ENCODE measurements around the gene ARHGAP30.
"Not testable (repeated sequence)": the region's sequence is repeated elsewhere in the genome, so short reads cannot be mapped to it uniquely, and the experiment has no call there.

Gene ARHGAP30, protein sequence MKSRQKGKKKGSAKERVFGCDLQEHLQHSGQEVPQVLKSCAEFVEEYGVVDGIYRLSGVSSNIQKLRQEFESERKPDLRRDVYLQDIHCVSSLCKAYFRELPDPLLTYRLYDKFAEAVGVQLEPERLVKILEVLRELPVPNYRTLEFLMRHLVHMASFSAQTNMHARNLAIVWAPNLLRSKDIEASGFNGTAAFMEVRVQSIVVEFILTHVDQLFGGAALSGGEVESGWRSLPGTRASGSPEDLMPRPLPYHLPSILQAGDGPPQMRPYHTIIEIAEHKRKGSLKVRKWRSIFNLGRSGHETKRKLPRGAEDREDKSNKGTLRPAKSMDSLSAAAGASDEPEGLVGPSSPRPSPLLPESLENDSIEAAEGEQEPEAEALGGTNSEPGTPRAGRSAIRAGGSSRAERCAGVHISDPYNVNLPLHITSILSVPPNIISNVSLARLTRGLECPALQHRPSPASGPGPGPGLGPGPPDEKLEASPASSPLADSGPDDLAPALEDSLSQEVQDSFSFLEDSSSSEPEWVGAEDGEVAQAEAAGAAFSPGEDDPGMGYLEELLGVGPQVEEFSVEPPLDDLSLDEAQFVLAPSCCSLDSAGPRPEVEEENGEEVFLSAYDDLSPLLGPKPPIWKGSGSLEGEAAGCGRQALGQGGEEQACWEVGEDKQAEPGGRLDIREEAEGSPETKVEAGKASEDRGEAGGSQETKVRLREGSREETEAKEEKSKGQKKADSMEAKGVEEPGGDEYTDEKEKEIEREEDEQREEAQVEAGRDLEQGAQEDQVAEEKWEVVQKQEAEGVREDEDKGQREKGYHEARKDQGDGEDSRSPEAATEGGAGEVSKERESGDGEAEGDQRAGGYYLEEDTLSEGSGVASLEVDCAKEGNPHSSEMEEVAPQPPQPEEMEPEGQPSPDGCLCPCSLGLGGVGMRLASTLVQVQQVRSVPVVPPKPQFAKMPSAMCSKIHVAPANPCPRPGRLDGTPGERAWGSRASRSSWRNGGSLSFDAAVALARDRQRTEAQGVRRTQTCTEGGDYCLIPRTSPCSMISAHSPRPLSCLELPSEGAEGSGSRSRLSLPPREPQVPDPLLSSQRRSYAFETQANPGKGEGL

DNA sequence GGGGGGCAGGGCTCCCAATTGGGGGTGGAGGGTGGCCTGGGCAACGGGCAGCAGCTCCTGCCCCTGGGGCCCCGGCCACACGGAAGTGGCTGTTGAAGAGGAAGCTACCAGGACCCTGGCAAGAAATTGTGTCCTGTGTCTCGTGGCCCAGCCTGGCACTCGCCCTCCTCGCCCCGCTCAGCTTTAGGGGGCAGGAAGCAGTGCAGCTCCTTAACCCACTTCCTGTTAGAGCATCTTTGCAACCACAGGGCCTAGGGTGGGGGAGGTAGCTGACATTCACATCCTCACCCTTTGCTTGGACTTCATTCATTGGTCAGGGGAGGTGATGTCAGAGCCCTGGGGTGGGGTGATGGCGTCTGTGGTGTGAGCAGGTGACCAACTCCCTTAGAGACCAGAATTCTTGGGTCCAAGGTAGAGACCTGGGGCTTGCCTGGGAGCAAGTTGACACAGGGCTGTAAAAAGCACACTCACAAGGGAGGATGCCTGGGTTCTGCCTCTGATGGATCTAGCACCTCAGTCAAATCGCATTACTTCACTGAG, at the start of gene ARHGAP30:
Gene ARHGAP30, minus strand, starts transcription at position 161 of the 540 bp plus-strand sequence. CDS start 267 bp downstream, outside the sequence.
- no peak within 1 kb of the TSS for H3K9ac ChIP-seq (ENCODE audit: low read depth, low read length)
- H3K27ac ChIP-seq (ENCODE audit: low read depth, low read length), result no peak within 1 kb of the TSS
- no peaks in the 10 kb centered on the region for H3K27me3 ChIP-seq (ENCODE audit: control insufficient read depth, insufficient read depth, low read length)
- H3K9me3 ChIP-seq (ENCODE audit: control insufficient read depth, insufficient read depth, low read length), result no peaks in the 10 kb centered on the region
- no peak within 1 kb of the TSS for H3K4me3 ChIP-seq (ENCODE audit: low read depth, low read length)
- H3K4me1 ChIP-seq (ENCODE audit: control insufficient read depth, insufficient read depth, low read length), result no peaks in the 10 kb centered on the region
- H3K36me3 ChIP-seq (ENCODE audit: control insufficient read depth, insufficient read depth, low read length), result no peaks in the 10 kb centered on the region

- Histone ChIP-seq H3K4me1 (ENCODE audit: control insufficient read depth, insufficient read depth, low read length) (peaks cover 13% of the 10 kb centered on the region), H3K27ac (ENCODE audit: low read depth, low read length) (peak within 1 kb of the TSS; percentile 99), H3K4me3 (ENCODE audit: low read depth, low read length) (peak within 1 kb of the TSS; percentile 98), H3K9ac (ENCODE audit: low read depth, low read length) (peak within 1 kb of the TSS; percentile 84), H3K27me3 (ENCODE audit: control insufficient read depth, insufficient read depth, low read length) (no peaks in the 10 kb centered on the region), H3K36me3 (ENCODE audit: control insufficient read depth, insufficient read depth, low read length) (peaks cover 36% of the 10 kb centered on the region), H3K9me3 (ENCODE audit: control insufficient read depth, insufficient read depth, low read length) (no peaks in the 10 kb centered on the region)
Observed at GRCh38 chr1:161117759-161118581, 48.3 kb upstream of the ARHGAP30 start, which contains the start of the genes NIT1 and PFDN2. TSS of gene NIT1 (plus strand) at chr1:161118105. CDS start at chr1:161118177, 72 bp downstream. TSS of gene PFDN2 (minus strand) at chr1:161118037. CDS start at chr1:161118026, 11 bp downstream.

DNA sequence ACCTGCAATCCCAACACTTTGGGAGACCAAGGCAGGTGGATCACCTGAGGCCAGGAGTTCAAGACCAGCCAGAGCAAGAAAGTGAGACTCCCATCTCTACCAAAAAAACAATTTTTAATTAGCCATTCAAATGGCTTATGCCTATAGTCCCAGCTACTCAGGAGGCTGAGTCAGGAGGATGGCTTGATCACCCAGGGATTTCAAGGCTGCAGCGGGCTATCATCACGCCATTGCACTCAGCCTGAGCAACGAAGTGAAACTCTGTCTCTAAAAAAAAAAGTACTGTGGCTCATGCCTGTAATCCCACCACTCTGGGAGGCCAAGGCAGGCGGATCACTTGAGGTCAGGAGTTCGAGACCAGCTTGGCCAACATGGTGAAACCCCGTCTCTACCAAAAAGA, 46.3 kb upstream of the ARHGAP30 start:
- not testable (repeated sequence) for H3K27me3 ChIP-seq (ENCODE audit: control insufficient read depth, insufficient read depth, low read length); H3K27ac ChIP-seq (ENCODE audit: low read depth, low read length); H3K9me3 ChIP-seq (ENCODE audit: control insufficient read depth, insufficient read depth, low read length); H3K9ac ChIP-seq (ENCODE audit: low read depth, low read length); H3K4me3 ChIP-seq (ENCODE audit: low read depth, low read length)
- Histone ChIP-seq H3K36me3 (ENCODE audit: control insufficient read depth, insufficient read depth, low read length) (peaks cover 16% of the 10 kb centered on the region), H3K4me1 (ENCODE audit: control insufficient read depth, insufficient read depth, low read length) (peaks cover 13% of the 10 kb centered on the region)

GRCh38 chr1:161115132-161115711, 45.5 kb upstream of the ARHGAP30 start:
- Histone ChIP-seq H3K4me1 (ENCODE audit: control insufficient read depth, insufficient read depth, low read length) (peaks cover 13% of the 10 kb centered on the region), H3K9ac (ENCODE audit: low read depth, low read length) (no peak overlapping the region), H3K27ac (ENCODE audit: low read depth, low read length) (no peak overlapping the region), H3K27me3 (ENCODE audit: control insufficient read depth, insufficient read depth, low read length) (no peaks in the 10 kb centered on the region), H3K36me3 (ENCODE audit: control insufficient read depth, insufficient read depth, low read length) (peaks cover 9% of the 10 kb centered on the region), H3K4me3 (ENCODE audit: low read depth, low read length) (no peak overlapping the region), H3K9me3 (ENCODE audit: control insufficient read depth, insufficient read depth, low read length) (no peaks in the 10 kb centered on the region)

- no peak overlapping the region for H3K9ac ChIP-seq (ENCODE audit: low read depth, low read length)
- peaks cover 11% of the 10 kb centered on the region for H3K4me1 ChIP-seq (ENCODE audit: control insufficient read depth, insufficient read depth, low read length)
- no peak overlapping the region for H3K4me3 ChIP-seq (ENCODE audit: low read depth, low read length)
- H3K27me3 ChIP-seq (ENCODE audit: control insufficient read depth, insufficient read depth, low read length), result no peaks in the 10 kb centered on the region
- H3K9me3 ChIP-seq (ENCODE audit: control insufficient read depth, insufficient read depth, low read length), result no peaks in the 10 kb centered on the region
- no peak overlapping the region for H3K27ac ChIP-seq (ENCODE audit: low read depth, low read length)
- peaks cover 4% of the 10 kb centered on the region for H3K36me3 ChIP-seq (ENCODE audit: control insufficient read depth, insufficient read depth, low read length)
Observed at GRCh38 chr1:161114556-161114955, 44.9 kb upstream of the ARHGAP30 start.

- H3K9ac ChIP-seq (ENCODE audit: low read depth, low read length), result no peak overlapping the region
- H3K27ac ChIP-seq (ENCODE audit: low read depth, low read length), result no peak overlapping the region
- peaks cover 4% of the 10 kb centered on the region for H3K4me1 ChIP-seq (ENCODE audit: control insufficient read depth, insufficient read depth, low read length)
- H3K9me3 ChIP-seq (ENCODE audit: control insufficient read depth, insufficient read depth, low read length), result no peaks in the 10 kb centered on the region
- no peaks in the 10 kb centered on the region for H3K27me3 ChIP-seq (ENCODE audit: control insufficient read depth, insufficient read depth, low read length)
- H3K36me3 ChIP-seq (ENCODE audit: control insufficient read depth, insufficient read depth, low read length), result peaks cover 7% of the 10 kb centered on the region
- H3K4me3 ChIP-seq (ENCODE audit: low read depth, low read length), result no peak overlapping the region
Observed at GRCh38 chr1:161113915-161114314, 44.2 kb upstream of the ARHGAP30 start.

GRCh38 chr1:161111527-161111926, 41.8 kb upstream of the ARHGAP30 start:
- H3K9me3 ChIP-seq (ENCODE audit: control insufficient read depth, insufficient read depth, low read length), result no peaks in the 10 kb centered on the region

DNA sequence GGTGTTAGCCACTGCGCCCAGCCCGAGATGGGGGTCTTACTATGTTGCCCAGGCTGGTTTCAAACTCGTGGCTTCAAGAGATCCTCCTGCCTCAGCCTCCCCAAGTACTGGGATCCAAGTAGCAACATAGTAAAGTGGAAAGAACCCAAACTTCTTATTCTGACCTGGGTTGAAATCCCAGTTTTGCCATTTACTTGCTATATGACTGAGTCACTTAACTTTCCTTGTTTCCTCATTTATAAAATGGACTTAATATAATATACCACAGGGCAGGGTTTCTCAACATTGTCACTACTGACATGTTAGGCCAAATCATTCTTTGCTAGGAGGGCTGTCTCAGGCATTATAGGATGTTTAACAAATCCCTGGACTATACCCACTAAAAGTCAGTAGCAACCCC, 41.4 kb upstream of the ARHGAP30 start:
- Histone ChIP-seq H3K4me1 (ENCODE audit: control insufficient read depth, insufficient read depth, low read length) (no peaks in the 10 kb centered on the region), H3K27ac (ENCODE audit: low read depth, low read length) (no peak overlapping the region), H3K9me3 (ENCODE audit: control insufficient read depth, insufficient read depth, low read length) (no peaks in the 10 kb centered on the region), H3K27me3 (ENCODE audit: control insufficient read depth, insufficient read depth, low read length) (no peaks in the 10 kb centered on the region), H3K9ac (ENCODE audit: low read depth, low read length) (no peak overlapping the region), H3K36me3 (ENCODE audit: control insufficient read depth, insufficient read depth, low read length) (peaks cover 8% of the 10 kb centered on the region), H3K4me3 (ENCODE audit: low read depth, low read length) (no peak overlapping the region)

More at GRCh38 chr1:161111527-161111926, 41.8 kb upstream of the ARHGAP30 start:
- H3K9ac ChIP-seq (ENCODE audit: low read depth, low read length), result no peak overlapping the region
- no peak overlapping the region for H3K4me3 ChIP-seq (ENCODE audit: low read depth, low read length)
- no peaks in the 10 kb centered on the region for H3K27me3 ChIP-seq (ENCODE audit: control insufficient read depth, insufficient read depth, low read length)
- H3K27ac ChIP-seq (ENCODE audit: low read depth, low read length), result no peak overlapping the region
- no peaks in the 10 kb centered on the region for H3K4me1 ChIP-seq (ENCODE audit: control insufficient read depth, insufficient read depth, low read length)
- peaks cover 7% of the 10 kb centered on the region for H3K36me3 ChIP-seq (ENCODE audit: control insufficient read depth, insufficient read depth, low read length)

DNA sequence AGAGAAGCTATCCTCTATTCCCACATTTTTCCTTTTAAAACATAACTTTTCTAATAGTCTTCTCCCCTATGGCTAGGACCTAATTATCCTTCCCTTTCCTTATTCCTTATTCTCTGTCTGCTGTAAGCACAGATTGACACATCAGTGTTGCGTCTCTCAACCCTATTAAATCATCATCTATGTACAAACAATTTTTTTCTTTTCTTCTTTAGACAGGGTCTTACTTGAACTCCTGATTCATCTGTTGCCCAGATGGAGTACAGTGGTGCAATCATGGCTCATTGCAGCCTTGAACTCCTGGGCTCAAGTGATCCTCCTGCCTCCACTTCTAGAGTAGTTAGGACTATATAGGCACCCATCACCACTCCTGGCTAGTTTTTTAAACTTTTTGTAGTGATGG, 36.7 kb upstream of the ARHGAP30 start:
- H3K9me3 ChIP-seq (ENCODE audit: control insufficient read depth, insufficient read depth, low read length), result no peaks in the 10 kb centered on the region
- H3K27ac ChIP-seq (ENCODE audit: low read depth, low read length), result no peak overlapping the region
- no peaks in the 10 kb centered on the region for H3K27me3 ChIP-seq (ENCODE audit: control insufficient read depth, insufficient read depth, low read length)
- no peak overlapping the region for H3K4me3 ChIP-seq (ENCODE audit: low read depth, low read length)
- no peak overlapping the region for H3K9ac ChIP-seq (ENCODE audit: low read depth, low read length)
- peaks cover 20% of the 10 kb centered on the region for H3K36me3 ChIP-seq (ENCODE audit: control insufficient read depth, insufficient read depth, low read length)
- no peaks in the 10 kb centered on the region for H3K4me1 ChIP-seq (ENCODE audit: control insufficient read depth, insufficient read depth, low read length)
